SH-SY5Y (cell line): ENCODE results near the gene ZNF93.

Source experiments
- GATA2 ChIP-seq: IDR thresholded peaks from 2 replicates; pipeline ENCODE4 v1.6.1; 2011; ENCODE audit warnings: mild to moderate bottlenecking, low read depth, low read length
- GATA3 ChIP-seq: IDR thresholded peaks from 2 replicates; pipeline ENCODE4 v1.6.1; 2011; ENCODE audit warnings: low read depth, mild to moderate bottlenecking, low read length, moderate library complexity

DNA sequence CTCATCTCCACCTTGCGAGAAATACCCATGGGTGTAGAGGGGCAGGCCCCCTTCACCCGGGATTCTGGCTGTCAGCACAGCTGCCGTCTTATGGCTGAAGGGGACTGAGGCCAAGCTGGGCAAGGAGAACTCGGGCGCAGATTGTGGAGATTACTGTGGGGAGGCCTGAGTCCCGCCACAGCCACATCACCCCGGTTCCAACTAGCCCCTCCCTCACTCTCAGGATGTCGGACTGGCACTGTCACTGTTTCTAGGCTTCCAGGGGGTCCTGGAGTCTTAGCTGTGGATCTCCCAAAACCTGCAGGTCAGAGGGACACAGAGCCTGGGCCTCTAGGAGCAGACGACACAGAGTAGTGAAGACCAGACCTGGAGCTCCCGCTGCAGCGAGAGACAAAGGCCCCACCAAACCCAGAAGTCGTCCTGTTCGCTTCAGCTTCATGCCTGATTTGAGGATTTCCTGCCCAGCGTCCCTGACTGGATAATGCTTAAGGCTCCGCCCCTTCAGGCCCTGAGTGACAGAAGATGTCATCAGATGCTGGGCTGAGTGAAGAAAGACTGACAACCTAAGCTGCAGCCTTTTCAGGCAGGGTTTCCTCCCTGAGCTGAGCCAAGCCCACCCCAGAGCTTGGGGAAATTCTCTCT, 55.8 kb downstream of the ZNF93 start:
- TF ChIP-seq GATA3 (no peak), GATA2 (no peak)
